A172 (cell line): Measurements from ENCODE around the gene ARFGEF3. TPM values are rescaled to one million over a fixed set of nuclear protein-coding genes. Genes with fewer than 3 reads are reported as not detected.
"Not testable (repeated sequence)": the region's sequence is repeated elsewhere in the genome, so short reads cannot be mapped to it uniquely, and the experiment has no call there.

Experiments
- DNase-seq: peaks from one replicate; pipeline ENCODE4 v3.0.0-alpha.2; 2015; ENCODE audit warnings: low spot score
- total RNA-seq: library from RNA; depleted of rRNA; stranded (reverse); fragments of >200 nt; shearing (Covaris generic); gene quantifications from 2 replicates; pipeline ENCODE4 v1.2.3, GENCODE V29; 2014

Gene ARFGEF3
- total RNA-seq, 1 experiment from 2014 or later: 3.1 TPM

- no peak for DNase-seq
Observed at GRCh38 chr6:138346302-138347195, 184.8 kb downstream of the ARFGEF3 start.

DNA sequence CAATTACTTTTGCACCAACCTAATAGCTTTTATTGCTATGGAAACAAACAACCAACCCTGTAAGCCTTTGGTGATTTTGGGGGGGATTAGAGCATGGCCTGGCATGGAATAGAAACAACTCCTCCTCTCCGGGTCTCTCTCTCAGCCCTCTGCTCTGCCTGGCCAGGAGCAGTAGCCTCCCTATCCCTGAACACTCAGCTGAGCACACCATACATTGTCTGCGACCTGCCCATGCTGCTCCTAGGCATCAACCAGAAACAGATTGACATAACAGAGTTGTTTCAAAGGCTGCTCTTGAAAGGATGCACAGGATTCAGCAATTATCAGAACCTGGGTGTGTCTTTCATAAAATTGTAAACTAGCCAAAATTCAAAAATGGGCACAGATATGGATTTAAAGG, 186.1 kb downstream of the ARFGEF3 start:
- no peak for DNase-seq

DNA sequence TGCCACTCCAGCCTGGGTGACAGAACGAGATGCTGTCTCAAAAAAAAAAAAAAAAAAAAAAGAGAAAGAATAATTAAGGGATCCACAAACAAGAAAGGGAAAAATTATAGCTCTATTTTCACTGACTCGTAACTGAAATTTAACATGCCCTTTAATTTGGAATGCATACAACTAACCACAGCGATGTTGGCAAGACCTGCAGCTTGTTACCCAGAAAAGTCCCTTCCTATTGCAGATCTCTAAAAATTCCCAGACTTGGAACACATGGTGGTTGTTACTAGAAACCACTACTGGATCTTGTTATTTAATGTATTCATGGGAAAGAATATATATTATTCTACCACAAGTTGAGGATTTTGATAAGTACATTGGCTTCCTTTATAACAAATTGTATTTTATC, 188.2 kb downstream of the ARFGEF3 start:
- DNase-seq: peak; percentile 4

- no peak for DNase-seq
Observed at GRCh38 chr6:138357928-138358327, 196.2 kb downstream of the ARFGEF3 start.

DNA sequence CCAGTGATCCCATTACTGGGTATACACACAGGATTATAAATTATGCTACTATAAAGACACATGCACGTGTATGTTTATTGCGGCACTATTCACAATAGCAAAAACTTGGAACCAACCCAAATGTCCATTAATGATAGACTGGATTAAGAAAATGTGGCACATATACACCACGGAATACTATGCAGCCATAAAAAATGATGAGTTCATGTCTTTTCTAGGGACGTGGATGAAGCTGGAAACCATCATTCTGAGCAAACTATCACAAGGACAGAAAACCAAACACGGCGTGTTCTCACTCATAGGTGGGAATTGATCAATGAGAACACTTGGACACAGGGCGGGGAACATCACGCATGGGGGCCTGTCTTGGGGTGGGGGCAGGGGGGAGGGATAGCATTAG, 206.9 kb downstream of the ARFGEF3 start:
- not testable (repeated sequence) for DNase-seq

DNA sequence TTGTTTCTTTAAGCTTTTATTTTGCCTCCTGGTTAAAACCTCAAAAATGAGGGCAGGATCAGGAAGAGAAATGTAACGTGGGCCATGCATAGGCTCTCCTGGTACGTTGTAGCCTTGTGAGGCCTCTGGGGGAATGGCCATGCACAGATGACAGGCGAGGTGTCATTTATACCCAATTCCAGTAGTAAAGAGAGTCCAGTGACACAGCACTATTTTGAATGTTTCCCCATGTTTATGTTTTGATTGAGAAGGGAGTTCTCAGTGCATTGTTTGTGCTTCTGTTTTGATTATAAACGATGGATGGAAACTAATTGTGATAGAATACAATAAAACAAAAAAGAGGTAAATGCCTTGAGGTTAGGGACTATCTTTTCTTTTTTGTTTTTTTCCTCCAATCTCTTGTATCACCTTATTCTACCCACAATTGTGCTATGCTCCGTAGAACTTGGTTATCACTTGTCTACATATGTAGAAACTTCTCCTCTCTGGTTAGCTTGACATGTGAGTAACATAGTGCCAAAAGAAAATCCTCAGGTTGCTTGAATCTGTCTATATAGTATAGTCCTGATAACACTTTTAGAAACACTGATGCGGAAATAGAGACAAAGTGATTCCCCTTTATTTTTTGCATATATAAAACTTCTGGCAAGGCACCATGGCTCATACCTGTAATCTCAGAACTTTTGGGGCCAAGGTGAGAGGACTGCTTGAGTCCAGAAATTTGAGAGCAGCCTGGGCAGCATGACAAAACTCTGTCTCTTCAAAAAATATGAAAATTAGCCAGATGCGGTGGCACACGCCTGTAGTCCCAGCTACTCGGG, 209.1 kb downstream of the ARFGEF3 start:
- DNase-seq: no peak

GRCh38 chr6:138371452-138371711, 209.6 kb downstream of the ARFGEF3 start:
- DNase-seq: no peak

GRCh38 chr6:138371720-138372119, 210.0 kb downstream of the ARFGEF3 start:
- no peak for DNase-seq

DNA sequence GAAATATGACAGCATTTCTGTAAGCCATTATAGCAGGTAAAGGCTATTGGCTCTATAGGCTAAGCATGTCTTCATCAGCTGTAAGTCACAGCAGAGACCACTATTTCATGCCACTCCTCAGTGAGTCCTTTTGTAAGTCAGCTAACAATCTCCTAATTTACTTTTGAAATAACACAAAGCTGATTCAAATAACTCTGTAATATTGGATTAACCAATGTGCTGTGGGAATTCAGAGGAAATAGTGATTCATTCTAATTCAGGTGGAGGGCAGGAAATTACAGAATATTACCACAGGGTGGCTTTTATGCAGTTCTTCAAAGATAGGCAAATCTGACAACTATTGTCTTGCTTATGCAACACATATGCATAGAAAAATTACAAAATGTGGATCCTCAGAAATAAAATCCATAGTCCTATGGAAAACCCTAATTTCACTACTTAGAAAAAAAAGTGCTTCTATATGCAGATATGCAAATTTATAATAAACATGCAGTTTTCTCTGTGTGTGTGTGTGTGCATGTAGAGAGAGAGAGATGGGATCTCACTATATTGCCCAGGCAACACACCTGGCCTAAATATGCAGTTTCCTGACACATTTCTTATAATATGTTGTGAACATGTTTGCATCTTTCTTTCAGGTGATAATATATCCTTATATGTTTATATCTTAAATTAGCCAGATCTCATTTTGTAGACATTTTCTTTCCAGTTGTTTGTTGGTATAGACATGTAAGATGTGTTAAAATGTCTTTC, 211.1 kb downstream of the ARFGEF3 start:
- DNase-seq: peak; percentile 14

GRCh38 chr6:138374230-138374629, 212.5 kb downstream of the ARFGEF3 start:
- no peak for DNase-seq

DNA sequence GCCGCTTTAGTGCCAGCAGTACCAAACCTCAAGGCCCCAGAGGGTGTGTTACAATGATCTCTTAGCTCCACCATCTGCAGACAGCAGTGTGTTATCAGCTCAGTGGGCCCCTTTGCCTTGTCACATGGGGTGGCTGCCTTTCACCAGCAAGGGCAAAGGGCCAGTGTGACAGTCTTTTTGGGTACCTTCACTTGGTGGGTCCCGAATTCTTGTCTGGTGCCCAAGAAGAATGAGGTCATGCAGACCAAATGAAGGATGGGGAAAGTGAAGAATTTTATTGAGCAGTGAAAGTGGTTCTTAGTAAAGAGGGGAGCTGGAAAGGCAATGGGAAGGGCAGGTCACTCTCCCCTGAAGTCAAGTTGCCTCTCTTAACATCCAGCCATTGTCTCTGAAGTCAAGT, 213.1 kb downstream of the ARFGEF3 start:
- DNase-seq: no peak

GRCh38 chr6:138377042-138377441, 215.3 kb downstream of the ARFGEF3 start:
- no peak for DNase-seq

- DNase-seq: no peak
Observed at GRCh38 chr6:138377844-138378243, 216.1 kb downstream of the ARFGEF3 start, which contains the start of gene SMIM28. TSS of gene SMIM28 (plus strand) at chr6:138377905. CDS start at chr6:138378073, 168 bp downstream.

DNA sequence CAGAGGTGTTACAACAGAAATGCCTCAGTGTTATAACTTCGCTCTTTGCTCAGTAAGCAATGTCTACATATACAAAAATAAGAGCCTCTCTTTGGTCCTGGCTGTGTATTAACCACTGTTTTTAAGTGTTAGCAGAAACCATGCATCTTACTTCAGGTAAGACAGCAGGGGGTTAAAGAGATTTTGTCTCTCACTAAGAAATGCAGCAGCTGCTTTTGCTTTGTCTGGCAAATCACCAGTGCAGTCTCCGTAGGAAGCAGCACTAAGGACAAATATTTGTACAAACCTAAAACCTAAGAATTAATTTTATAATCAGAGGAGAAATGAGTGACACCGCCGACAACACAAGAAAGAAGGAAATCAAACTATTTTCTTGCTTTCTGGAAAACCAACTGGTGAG, 216.7 kb downstream of the ARFGEF3 start:
- no peak for DNase-seq

DNA sequence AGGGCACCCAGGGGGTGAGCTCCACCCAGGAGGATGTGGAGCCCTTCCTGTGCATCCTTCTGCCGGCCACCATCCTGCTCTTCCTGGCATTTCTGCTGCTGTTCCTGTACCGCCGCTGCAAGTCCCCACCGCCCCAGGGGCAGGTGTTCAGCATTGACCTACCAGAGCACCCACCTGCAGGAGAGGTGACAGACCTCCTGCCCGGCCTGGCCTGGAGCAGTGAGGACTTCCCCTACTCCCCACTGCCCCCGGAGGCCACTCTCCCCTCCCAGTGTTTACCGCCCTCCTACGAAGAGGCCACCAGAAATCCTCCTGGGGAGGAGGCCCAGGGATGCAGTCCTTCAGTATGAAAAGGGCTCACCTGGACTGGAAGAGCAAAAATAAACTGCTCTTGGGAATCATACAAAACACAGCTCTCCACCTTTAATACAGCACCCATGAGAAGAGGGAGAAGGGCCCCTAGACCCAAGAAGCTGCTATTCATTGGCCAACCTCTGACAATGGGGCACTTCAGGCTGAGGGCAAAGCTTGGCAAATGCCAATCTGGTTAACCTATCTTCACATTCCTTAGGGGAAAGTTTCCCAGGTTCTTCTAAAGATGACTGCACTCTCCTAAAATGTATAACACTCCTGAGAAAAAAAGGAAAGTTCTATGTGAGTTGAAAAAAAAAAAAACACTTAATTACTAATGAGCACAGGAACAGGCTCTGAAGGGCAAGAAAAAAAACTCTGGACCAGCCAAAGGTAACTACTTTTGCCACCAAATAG, 220.9 kb downstream of the ARFGEF3 start:
- DNase-seq: no peak

GRCh38 chr6:138383776-138384175, 222.0 kb downstream of the ARFGEF3 start:
- DNase-seq: no peak

GRCh38 chr6:138386897-138387296, 225.2 kb downstream of the ARFGEF3 start:
- DNase-seq: no peak

- no peak for DNase-seq
Observed at GRCh38 chr6:138387577-138388368, 226.0 kb downstream of the ARFGEF3 start.

DNA sequence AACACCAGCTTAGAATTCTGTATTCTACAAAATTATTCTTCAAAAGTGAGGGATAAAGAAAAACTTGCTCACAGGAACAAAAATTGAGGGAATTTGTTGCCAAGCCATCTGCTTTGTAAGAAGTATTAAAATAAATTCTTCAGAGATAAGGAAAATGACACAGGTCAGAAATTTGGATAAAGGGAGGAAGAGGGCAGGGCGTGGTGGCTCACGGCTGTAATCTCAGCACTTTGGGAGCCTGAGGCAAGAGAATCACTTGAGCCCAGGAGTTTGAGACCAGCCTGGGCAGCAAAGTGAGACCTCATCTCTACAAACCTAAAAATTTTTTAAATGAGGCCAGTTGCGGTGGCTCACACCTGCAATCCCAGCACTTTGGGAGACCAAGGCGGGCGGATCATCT, 227.8 kb downstream of the ARFGEF3 start:
- no peak for DNase-seq
